NCI-H446 (cell line): ENCODE data around the gene TOLLIP.

Experiments used
- DNase-seq, 2 experiments: peaks; one replicate each; lab custom pipeline; 2025; lab: John Stamatoyannopoulos, UW

Gene TOLLIP

GRCh38 chr11:1231396-1232020 lies 77.9 kb downstream of the TOLLIP start:
- no peak for DNase-seq

DNA sequence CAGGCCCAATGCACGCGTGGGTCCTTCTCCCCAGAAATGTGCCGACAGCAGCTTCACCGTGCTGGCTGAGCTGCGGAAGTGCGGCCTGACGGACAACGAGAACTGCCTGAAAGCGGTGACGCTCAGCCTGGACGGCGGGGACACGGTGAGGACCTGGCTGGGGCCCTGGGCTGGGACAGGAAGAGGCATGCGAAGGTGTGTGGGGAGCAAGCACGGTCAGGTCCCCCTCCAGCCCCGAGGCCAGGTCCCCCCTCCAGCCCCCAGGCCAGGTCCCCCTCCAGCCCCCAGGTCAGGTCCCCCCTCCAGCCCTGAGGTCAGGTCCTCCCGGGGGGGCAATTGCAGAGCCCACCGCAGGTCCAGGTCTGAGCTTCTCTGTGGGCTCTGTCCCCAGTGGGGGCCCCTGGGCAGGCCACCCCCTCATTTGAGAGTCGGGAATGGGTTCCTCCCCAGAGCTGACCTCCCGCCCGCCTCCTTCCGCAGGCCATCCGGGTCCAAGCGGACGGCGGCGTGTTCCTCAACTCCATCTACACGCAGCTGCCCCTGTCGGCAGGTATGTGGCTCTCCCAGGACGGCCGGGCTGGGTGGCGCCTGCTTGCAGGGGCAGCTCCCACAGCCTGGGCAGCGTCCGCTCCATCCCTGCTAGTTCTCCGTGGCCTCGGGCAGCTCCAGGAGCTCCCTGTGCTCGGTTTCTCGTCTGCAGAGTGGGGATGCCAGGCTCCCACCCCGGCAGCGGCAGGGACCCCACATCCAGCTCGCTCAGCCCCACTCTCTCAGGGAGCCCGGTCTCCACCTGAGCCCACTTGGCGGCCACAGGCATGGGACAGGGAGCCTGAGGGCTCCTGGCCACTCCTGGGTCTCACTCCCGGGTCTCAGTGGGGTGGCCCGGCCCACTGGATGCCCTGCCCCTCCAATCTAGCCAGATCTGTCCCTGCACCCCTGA lies 78.7 kb downstream of the TOLLIP start:
- no peak for DNase-seq

DNA sequence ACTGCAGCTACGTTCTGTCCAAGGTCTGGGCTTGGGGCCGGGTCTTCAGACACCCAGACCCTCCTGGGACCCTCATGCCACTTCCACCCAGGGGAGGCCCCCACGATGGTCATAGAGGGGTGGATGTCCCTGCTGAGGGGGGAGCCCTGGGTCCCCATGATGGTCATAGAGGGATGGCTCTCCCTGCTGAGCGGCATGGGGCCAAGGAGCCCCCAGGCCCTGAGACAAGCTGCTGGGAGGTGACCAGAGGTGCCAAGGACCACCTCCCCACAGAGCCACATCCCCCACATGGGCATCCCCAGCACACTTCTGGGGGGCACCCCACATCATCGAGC lies 79.3 kb downstream of the TOLLIP start:
- no peak for DNase-seq

- DNase-seq, result no peak
These were observed 79.8 kb downstream of the TOLLIP start for GRCh38 chr11:1229471-1230120.

- DNase-seq, result no peak
These were observed 80.4 kb downstream of the TOLLIP start for GRCh38 chr11:1228921-1229451.

- no peak for DNase-seq
These were observed 81.2 kb downstream of the TOLLIP start for GRCh38 chr11:1228101-1228821.

- no peak for DNase-seq
These were observed 81.8 kb downstream of the TOLLIP start for GRCh38 chr11:1227551-1228100.

DNA sequence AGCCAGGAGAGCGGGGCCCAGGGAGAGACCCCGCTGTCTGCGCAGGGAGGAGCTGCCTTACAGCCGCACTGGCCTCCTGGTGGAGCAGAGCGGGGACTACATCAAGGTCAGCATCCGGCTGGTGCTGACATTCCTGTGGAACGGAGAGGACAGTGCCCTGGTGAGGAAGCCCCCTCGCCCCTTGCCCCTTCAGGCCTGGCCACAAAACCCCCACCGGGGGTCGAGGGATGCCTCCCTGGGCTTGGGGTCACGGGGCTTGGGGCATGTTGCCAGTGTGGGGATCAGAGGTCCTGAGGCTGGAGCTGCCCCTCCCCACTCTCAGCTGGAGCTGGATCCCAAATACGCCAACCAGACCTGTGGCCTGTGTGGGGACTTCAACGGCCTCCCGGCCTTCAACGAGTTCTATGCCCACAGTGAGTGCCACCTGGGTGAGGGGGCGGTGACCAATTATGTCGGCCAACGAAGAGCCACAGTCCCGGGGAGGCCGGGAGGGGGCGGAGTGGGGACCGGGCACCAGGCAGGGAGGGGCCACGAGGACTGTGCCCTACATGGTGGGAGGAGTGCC lies 82.4 kb downstream of the TOLLIP start:
- no peak for DNase-seq

- no peak for DNase-seq
These were observed 83.0 kb downstream of the TOLLIP start for GRCh38 chr11:1226226-1226985.

DNA sequence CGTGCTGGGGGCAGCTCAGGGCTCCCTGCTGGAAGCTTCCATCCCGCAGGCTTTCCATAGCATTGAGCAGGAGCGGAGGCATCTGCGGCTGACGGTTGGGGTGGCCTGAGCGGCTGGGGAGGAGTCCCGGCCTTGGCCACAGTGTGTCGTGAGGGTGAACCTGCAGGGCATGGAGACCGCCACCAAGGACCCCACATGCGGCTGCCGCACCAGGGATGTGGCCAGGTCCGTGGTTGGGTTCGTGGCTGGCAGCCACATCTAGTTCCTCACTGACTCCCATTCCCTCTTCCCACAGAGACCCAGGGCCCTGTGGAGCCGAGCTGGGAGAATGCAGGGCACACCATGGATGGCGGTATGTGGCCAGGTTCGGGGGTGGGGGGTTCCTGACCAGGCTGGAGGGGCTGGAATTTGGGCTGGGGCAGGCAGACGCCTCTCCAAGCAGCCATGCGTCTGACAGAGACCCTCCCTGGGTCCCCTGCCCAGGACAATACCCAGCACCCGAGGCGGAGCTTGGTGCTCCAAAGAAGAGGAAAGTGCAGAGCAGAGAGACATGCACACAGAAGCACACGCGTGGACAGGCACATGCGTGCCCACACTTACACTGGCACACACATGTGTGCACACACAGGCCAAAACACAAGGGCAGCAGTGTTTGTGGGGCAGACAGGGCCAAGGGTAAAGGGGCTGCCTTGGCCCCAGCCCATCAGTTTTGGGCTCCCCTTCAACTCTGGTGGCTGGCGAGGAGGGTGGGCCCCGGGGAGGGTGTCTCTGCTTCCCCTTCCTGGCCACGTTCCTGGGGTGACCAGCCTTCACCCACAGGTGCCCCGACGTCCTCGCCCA lies 83.8 kb downstream of the TOLLIP start:
- DNase-seq, result no peak

GRCh38 chr11:1224491-1225385 lies 84.7 kb downstream of the TOLLIP start:
- no peak for DNase-seq
